Calu3 (cell line): ENCODE results near the gene PLCD1. TPM values are rescaled to one million over a fixed set of nuclear protein-coding genes. Genes with fewer than 3 reads are reported as not detected.

Experiments
- BruUV-seq: library from RNA; stranded (reverse); fragments of 400-500 nt; replicated peaks from 2 replicates; lab custom pipeline; 2021; lab: Mats Ljungman, UMichigan
- CTCF ChIA-PET: fragments of 300-600 bp; sonication (Branson Sonifier 250); formaldehyde crosslinking; loops from one replicate; lab custom pipeline; 2022; ENCODE audit warnings: antibody characterized with exemption; lab: Charles Lee
- DNase-seq: peaks from one replicate; pipeline ENCODE4 v3.0.0; 2022
- H3K27ac Mint-ChIP-seq: one replicate; pipeline ENCODE4 v1.8.0; 2022; ENCODE audit warnings: mixed read lengths; ENCODE audit not compliant: unreplicated experiment
- H3K27me3 Mint-ChIP-seq: one replicate; pipeline ENCODE4 v1.8.0; 2022; ENCODE audit warnings: mixed read lengths; ENCODE audit not compliant: unreplicated experiment
- H3K36me3 Mint-ChIP-seq: one replicate; pipeline ENCODE4 v1.8.0; 2022; ENCODE audit warnings: mild to moderate bottlenecking, moderate library complexity, mixed read lengths; ENCODE audit not compliant: insufficient read depth, unreplicated experiment
- H3K4me1 Mint-ChIP-seq: one replicate; pipeline ENCODE4 v1.8.0; 2022; ENCODE audit warnings: mild to moderate bottlenecking, low read depth, mixed read lengths; ENCODE audit not compliant: unreplicated experiment
- H3K4me3 Mint-ChIP-seq: one replicate; pipeline ENCODE4 v1.8.0; 2022; ENCODE audit warnings: mild to moderate bottlenecking, low read depth, moderate library complexity, mixed read lengths; ENCODE audit not compliant: unreplicated experiment
- H3K9me3 Mint-ChIP-seq: one replicate; pipeline ENCODE4 v1.8.0; 2022; ENCODE audit warnings: low read depth, mixed read lengths; ENCODE audit not compliant: unreplicated experiment
- CTCF ChIP-seq: fragments of 200-600 bp; IDR thresholded peaks from one replicate; pipeline ENCODE4 v1.8.0; 2022; ENCODE audit warnings: antibody characterized with exemption; ENCODE audit not compliant: unreplicated experiment
- intact Hi-C: fragments of 100-400 bp; cut with micrococcal nuclease; formaldehyde crosslinking; loops from one replicate; pipeline ENCODE4 v1.10.0; 2022; ENCODE audit not compliant: unreplicated experiment
- total RNA-seq: library from RNA; stranded (reverse); gene quantifications from 2 replicates; pipeline ENCODE4 v1.2.3, GENCODE V29; 2022

PLCD1 gene
- total RNA-seq, 1 experiment from 2014 or later = 9.8 TPM

GRCh38 chr3:38028621-38029361 is 651 bp downstream of the PLCD1 start:
- no peaks in the 10 kb centered on the region for H3K27me3 Mint-ChIP-seq
- peak overlapping the region; percentile 57 for H3K4me3 Mint-ChIP-seq
- no peak for TF ChIP-seq CTCF
- CTCF ChIA-PET = no interaction called here
- BruUV-seq = no TSS peak
- H3K4me1 Mint-ChIP-seq = peaks cover 35% of the 10 kb centered on the region
- intact Hi-C loops = no loop called here
- no peak for DNase-seq
- H3K36me3 Mint-ChIP-seq = peaks cover 34% of the 10 kb centered on the region
- no peaks in the 10 kb centered on the region for H3K9me3 Mint-ChIP-seq
- H3K27ac Mint-ChIP-seq = peak overlapping the region; percentile 48

- Mint-ChIP-seq H3K4me3 (no peak overlapping the region), H3K4me1 (peaks cover 35% of the 10 kb centered on the region), H3K27ac (peak overlapping the region; percentile 48), H3K27me3 (no peaks in the 10 kb centered on the region), H3K36me3 (peaks cover 36% of the 10 kb centered on the region), H3K9me3 (no peaks in the 10 kb centered on the region)
- CTCF ChIA-PET = no interaction called here
- no peak for TF ChIP-seq CTCF
- no TSS peak for BruUV-seq
- intact Hi-C loops = no loop called here
- DNase-seq = no peak
Observed at GRCh38 chr3:38027466-38028465, 1.7 kb downstream of the PLCD1 start.

- DNase-seq = no peak
- H3K4me1 Mint-ChIP-seq = peaks cover 33% of the 10 kb centered on the region
- no peak for TF ChIP-seq CTCF
- H3K27ac Mint-ChIP-seq = no peak overlapping the region
- H3K4me3 Mint-ChIP-seq = no peak overlapping the region
- CTCF ChIA-PET = no interaction called here
- BruUV-seq = no TSS peak
- no peaks in the 10 kb centered on the region for H3K27me3 Mint-ChIP-seq
- no peaks in the 10 kb centered on the region for H3K9me3 Mint-ChIP-seq
- peaks cover 36% of the 10 kb centered on the region for H3K36me3 Mint-ChIP-seq
- intact Hi-C loops = no loop called here
Observed at GRCh38 chr3:38026856-38027255, 2.6 kb downstream of the PLCD1 start.

GRCh38 chr3:38022896-38023709 is 6.3 kb downstream of the PLCD1 start:
- no peak for TF ChIP-seq CTCF
- H3K9me3 Mint-ChIP-seq = no peaks in the 10 kb centered on the region
- CTCF ChIA-PET = no interaction called here
- peak overlapping the region; percentile 93 for H3K4me3 Mint-ChIP-seq
- H3K27me3 Mint-ChIP-seq = no peaks in the 10 kb centered on the region
- no TSS peak for BruUV-seq
- peaks cover 30% of the 10 kb centered on the region for H3K4me1 Mint-ChIP-seq
- H3K27ac Mint-ChIP-seq = no peak overlapping the region
- DNase-seq = no peak
- intact Hi-C loops = no loop called here
- peaks cover 23% of the 10 kb centered on the region for H3K36me3 Mint-ChIP-seq
